ENCODE data around the gene KIAA1671.

- TF ChIP-seq, protein P1, sequence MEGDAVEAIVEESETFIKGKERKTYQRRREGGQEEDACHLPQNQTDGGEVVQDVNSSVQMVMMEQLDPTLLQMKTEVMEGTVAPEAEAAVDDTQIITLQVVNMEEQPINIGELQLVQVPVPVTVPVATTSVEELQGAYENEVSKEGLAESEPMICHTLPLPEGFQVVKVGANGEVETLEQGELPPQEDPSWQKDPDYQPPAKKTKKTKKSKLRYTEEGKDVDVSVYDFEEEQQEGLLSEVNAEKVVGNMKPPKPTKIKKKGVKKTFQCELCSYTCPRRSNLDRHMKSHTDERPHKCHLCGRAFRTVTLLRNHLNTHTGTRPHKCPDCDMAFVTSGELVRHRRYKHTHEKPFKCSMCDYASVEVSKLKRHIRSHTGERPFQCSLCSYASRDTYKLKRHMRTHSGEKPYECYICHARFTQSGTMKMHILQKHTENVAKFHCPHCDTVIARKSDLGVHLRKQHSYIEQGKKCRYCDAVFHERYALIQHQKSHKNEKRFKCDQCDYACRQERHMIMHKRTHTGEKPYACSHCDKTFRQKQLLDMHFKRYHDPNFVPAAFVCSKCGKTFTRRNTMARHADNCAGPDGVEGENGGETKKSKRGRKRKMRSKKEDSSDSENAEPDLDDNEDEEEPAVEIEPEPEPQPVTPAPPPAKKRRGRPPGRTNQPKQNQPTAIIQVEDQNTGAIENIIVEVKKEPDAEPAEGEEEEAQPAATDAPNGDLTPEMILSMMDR (IDR thresholded peaks at IDR 0.05): no peak
- no peak for TF ChIP-seq POLR2A (IDR thresholded peaks at IDR 0.05)
- no peak for TF ChIP-seq EP300 (IDR thresholded peaks at IDR 0.05)
Measured at GRCh38 chr22:25035715-25036114, 83.2 kb downstream of the KIAA1671 start.
